GM18502 (cell line): Measurements from ENCODE around the gene ARHGAP33.

ENCODE experiments used
- ATAC-seq: cut with Tn5 transposase; IDR thresholded peaks from one replicate; pipeline ENCODE4 v1.9.1; 2021; ENCODE audit warnings: mild to moderate bottlenecking; ENCODE audit not compliant: unreplicated experiment, poor library complexity

The ARHGAP33 gene

DNA sequence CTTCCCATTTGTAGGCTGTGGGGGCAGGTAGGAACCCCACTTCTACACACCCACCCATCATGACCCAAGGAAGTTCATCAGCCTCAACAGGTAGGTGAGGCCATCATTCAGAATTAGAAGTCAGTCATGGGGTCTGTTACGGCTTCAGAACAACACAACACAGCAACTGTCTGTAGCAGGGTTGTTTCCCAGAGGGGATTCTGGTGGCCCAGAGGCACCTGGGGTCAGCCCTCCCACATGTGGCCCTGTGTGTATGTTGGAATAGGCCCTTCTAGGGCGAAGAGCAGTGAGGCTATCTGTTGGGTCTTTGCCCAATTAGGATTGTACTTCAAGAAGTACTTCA, 36.5 kb upstream of the ARHGAP33 start:
- ATAC-seq = no peak

DNA sequence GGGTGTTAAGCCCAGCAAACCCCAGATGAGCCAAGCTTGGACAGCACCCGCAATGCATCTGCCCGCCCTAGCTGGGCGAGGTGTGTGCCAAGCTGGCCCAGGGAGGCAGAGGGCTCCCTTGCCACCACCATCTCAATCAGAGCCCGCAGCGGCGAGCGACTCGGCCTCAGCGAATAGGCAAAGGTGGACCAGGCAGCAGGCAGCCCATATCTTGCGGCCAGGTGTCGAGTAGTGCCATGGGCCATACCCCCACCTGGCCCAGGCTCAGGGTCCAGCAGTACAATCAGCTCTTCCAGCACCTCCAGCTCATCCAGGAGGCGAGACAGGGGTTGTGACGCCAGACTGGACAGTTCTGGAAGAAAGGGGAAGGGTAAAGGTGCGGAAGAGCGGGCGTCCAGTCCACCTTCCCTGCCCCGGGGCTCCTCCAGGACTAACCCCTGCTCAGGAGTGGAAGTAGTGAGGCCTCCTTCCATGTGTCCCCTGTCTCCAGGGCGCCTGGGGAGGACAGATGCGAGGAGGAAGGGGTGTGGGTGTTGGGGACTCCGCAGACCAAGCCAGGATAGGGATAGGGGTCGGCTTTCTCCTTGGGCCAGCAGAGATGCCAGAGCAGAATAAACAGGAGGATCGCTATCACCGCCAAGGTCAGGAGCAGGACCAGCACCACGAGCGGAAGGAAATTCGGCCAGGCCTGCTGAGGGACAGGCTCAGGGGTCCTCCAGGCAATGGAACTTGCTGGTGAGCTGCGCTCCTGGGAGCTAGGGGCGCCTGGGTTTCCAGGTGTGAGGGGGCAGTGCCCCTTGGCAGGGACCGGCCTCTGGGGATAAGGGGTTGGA, 35.9 kb upstream of the ARHGAP33 start:
- ATAC-seq = no peak

DNA sequence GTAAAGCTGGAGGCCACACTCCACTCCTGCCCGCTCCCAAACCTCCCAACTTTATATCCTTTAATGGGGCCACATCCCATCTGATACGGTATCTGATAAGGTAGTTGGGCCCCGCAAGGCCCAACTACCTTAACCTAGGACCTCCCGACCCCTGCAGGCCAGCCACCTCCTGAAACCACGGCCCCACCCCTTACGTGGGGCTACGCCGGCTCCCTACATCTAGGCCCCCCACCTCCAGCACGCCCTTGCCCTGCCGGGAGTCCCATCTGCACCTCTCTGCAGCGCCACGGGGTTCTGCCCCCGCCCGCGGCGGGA, 35.3 kb upstream of the ARHGAP33 start:
- peak; percentile 16 for ATAC-seq

DNA sequence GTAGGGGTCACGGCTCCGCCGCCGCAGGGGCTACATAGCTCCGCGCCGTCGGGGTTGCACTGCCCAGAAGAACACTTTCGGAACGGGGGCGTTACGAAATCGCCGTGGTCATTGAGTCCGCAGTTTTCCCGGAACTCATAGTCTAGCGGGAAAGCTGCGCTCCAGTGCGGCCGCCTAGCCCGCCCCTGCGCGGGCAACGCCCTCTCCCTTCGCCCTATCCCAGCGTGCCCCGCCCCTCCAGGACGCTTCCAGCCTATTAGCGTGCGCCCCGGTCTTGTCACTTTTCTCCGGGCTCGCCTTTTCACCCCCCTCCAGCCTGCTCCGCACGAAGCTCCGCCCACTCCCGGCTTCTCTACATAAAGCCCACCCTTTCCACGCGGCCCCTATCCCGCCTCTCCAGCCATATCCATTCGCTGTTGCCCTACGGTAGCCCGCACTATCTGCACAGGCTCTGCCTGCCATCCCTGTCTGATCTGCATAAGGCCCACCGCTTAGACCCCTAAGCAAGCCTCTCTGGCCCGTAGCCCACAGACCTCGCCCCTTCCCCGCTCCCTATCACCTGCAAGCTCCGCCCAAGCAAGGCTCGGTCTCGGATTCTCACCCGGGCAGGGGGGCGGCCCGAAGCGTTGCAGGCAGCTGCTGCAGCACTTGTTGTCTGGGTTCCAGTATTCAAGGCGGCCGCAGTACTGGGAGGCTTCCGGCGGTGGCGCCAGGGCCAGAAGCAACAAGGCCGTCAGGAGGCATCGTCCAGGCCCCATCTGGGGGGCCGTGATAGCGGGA, 34.8 kb upstream of the ARHGAP33 start:
- peak; percentile 58 for ATAC-seq

DNA sequence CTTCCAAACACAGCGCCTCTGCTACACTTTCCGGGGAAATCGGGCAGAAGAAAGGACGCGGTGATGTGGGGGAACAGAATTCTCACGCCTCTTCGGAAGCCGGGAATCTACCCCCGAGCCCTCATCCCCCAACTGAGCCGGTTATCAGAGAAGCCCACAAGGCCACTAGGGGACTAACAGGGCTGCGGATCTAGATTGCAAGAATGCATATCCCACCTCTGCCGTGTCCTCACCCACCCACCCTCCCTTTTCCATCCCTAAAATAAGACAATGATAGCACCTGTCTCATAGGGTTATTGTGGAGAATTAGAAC, 34.2 kb upstream of the ARHGAP33 start:
- no peak for ATAC-seq

DNA sequence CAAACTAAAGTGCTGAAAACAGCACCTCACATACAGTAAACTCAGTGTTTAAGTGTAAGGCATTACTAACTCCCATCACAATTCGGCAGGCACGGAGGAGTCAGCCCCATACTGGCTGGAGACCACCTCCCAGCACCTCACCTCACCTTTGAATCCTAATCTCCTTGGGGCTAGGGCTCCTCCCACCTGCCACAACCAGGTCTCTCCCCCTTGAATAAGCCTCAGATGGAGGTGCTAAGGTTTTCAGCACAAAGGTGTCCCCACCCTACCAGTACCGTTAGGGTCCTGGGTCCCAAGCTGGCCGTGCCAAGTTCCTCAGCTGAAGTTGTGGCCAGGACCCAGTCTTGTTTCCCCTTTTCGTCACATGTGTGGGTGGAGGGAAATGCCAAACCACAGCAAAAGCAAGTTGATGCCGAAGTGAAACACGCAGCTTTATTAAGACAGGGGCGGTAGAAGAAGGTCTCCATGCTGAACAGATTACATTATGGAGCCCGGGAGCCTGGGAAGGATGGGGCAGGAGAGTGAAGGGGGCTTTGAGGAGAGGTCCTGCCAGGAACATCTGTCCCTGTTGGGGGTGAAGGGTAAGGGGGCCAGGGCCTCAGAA, 33.1 kb upstream of the ARHGAP33 start, which contains the start of gene IGFLR1:
IGFLR1 (minus strand) TSS at position 332 of the 604 bp plus-strand sequence. CDS start 1,272 bp downstream, outside the sequence.
- no peak for ATAC-seq

DNA sequence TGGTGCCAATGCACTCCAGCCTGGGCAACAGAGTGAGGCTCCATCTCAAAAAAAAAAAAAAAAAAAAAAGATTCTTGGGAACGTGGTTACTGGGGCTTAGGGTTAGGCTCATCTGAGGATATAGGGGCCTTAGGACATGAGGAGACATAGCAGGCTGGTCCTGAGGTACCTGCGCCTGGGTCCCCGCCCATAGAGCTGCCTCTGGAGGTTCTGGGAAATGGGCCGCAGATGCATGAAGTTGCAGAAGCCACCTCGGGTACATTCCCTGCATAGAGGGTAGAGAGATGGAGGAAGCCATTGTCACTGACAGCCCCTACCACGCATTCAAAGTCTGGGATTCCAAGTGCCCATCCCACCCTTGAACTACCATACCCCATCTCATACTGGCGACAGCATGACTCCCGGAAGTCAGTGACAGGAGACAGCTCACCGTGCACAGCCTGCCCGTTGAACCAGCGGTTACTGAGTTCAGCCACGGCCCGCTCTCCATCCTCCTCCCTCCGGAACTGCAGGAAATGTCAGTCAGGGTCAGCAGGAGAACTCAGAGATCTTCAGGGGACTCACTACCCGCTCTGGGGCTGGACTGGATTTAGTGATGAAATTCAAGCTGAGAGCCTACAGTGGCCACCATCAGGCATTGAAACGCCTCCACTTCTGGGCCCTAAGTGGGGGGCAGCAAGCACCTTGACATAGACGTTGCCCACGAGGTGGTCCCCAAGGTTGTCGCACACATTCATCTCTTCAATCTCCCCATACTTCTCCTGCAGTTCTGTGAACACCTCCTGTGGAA, 31.5 kb upstream of the ARHGAP33 start:
- ATAC-seq = no peak

DNA sequence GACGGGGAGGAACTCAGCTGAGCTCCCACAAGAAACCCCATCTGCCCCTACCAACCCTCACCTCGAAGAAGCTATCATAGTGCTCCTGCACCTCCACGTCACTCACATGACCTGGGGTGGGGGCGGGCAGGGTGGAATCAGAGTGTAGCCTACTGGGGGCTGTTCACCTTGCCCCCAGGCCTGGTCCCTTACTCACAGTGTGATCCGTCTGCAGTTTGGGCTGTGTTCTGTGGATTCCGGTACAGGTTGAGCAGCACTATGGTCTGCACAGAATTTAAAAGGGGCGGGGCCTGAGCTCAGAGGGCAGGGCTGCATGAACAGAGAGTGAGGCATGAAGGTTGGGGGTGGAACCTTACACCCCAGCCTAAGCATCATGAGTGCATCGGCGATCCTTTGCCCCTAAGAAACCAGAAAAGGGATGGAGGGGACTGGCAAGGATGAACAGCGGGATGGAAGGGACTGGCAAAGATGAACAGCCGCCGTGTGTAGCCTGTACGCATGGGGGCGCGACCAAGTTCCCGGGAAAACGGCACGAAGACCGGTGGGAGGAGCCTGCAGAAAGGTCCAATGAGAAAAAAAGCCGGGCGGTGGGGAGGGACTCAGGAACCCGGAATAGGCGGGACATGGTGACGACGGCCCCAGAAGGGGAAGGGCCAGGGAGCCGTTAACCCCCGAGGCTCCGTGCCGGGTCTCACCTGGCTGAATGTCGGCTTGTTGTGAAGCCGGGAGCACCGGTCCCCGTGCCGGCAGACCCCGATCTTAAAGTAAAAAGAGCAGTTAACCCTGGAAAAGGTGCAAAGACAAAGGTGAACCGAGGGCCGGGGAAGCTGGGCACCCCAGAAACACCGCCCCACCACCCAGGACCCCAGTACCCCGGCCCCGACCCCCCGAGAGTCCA, 30.7 kb upstream of the ARHGAP33 start:
- ATAC-seq = peak; percentile 40

DNA sequence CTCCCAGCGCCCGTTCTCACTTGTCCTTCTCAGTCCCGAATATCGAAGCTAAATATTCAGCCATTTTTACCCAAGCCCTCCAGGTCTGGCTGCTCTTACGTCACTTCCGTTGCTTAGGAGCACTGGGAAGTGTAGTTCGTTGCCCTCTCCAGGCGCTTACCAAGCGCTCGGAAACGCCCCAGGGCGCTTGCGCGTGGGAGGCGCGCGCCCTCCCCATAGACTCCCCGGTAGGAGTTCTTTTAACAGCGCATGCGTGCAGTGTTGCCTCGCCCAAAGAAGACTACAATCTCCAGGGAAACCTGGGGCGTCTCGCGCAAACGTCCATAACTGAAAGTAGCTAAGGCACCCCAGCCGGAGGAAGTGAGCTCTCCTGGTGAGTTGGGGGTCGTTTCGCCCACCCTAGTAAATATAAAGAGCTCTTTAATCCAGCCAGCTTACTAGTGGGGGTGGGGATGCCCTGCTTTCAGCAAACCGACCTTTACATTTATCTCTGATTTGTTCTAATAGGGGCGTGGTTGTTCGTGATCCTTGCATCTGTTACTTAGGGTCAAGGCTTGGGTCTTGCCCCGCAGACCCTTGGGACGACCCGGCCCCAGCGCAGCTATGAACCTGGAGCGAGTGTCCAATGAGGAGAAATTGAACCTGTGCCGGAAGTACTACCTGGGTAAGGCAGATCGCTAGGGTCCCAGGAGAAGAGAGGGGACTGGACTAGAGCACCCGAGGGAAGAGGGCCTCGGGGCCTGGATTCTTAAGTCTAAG, 29.9 kb upstream of the ARHGAP33 start, which contains the start of the genes PSENEN and U2AF1L4:
PSENEN (plus strand) TSS at position 324 of the 759 bp plus-strand sequence; CDS start at position 604, 280 bp downstream.
U2AF1L4 (minus strand) TSS at position 91 of the 759 bp plus-strand sequence; CDS start at position 64, 27 bp downstream.
- ATAC-seq = peak; percentile 47

DNA sequence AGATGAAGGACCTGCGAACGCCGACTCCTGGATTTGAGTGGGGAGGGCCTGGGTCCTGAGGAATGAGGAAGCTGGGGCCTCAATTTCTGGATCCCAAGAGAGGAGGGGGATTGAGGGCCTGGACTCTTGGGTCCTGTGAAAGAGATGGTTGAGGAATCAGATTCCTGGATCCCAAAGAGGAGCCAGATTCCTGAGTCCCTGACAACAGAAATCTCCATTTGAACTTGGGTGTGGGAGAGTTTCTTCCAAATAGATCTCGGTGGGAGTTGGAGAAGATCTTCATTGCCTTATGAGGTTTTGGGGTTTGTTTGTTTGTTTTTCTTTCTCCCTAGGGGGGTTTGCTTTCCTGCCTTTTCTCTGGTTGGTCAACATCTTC, 29.3 kb upstream of the ARHGAP33 start:
- ATAC-seq = no peak

DNA sequence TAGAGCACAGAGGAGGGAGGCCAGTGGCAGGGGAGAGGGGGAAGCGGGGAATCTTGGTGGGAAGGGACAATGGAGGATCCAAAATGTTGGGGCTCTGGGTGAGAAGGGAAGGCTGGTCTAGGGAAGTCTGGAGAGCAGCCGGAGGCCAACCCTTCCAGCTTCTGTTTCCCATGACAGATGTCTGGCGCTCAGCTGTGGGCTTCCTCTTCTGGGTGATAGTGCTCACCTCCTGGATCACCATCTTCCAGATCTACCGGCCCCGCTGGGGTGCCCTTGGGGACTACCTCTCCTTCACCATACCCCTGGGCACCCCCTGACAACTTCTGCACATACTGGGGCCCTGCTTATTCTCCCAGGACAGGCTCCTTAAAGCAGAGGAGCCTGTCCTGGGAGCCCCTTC, 28.8 kb upstream of the ARHGAP33 start:
- no peak for ATAC-seq

DNA sequence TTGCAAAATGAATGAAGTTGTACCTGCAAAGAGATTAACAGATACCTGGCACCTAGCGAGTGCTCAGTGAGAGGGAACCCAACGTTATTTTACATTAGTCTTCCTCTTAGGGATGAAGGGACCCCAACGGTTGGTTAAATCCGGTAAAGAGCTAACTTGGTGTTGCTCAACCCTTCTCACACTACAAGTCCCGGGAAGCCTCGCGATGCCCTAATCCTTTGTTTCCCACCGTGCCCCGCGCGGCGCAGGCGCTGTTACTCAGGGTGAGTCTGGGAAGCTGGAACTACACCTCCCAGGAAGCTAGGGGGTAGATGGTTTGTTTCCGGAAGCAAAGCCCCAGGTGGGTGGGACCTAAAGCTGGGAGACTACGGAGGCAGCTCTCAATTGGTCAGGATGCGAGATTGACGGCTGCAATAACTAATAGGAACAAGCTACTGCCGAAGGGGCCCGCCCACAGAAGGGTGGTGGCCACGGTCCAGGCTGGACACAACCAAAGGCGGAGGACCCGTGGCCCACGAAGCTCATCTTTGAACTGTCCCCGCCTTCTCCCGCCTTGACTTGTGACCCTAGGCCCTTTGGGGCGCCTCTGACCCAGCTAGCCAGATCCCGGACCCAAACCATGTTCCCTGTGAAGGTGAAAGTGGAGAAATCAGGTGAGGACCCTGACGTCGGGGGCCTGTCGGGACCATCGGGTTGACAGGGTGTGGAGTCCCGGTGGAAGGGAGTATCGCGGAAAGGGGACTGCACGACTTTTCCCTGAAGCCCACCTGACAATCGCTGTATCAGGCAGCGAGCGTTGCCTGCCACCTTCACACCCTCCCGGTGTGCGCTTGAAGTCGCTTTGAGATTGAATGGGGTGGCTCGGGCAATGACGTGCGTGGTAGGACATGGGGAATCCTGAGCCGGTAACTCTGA, 27.0 kb upstream of the ARHGAP33 start, which contains the start of gene LIN37:
LIN37 (plus strand) TSS at position 471 of the 915 bp plus-strand sequence; CDS start at position 620, 149 bp downstream.
- ATAC-seq = peak; percentile 70

DNA sequence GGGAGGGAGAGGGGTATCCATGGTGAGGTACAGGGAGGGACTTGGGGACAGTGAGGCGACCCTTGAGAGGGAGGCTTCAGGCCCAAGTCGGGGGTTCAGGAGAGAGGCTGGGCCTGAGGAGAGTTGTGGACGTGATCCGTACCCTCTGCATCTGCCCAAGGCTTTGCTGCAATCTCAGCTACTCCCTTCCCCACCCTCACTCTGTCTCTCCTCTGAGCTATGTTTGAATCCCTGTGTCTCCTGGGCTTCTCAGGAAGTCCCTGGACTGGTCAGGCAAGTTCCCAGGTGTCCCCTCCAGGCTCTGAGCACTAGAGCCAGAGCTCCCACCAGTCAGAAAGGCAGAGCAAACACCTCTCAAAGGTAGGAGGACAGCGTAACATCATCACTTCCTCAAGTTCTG, 25.2 kb upstream of the ARHGAP33 start:
- ATAC-seq = no peak

DNA sequence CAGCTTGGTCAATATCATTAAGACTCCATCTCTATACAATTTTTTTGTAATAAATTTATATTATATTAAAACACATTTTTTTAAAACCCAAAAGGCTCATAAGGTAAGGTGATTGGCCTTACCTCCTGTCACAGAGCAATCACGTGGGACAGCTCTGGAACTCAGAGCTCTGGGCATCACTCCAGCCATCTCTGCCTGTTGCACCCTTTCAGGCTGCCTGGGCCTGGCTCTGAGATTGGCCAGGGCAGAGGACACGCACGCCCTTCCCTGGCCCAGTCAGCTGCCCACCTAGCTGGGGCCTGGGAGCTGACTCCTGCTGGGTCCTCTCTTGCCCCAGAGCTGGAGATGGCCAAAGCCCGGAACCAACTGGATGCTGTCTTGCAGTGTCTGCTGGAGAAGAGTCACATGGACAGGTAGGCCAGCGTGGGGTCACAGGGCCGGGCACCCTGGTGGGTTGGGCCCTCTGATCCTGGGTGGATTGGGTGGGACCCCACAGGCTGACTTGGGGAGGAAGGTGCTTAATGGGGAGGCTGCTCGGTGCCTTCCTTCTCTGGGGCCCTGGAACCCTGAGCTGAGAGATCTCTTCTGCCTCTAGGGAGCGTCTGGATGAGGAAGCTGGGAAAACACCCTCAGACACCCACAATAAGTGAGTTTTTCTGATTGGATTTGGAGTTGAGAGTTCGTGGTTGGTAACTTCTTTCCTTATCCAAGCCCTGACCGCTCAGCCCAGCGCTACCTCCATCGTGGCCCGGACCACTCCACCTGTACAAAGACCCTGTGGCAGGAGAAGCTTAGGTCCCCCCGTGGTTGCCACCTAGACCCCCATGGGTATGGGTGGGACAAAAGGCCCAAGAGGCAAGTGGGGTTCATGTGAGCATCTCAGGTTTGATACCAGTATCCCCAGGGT, 23.3 kb upstream of the ARHGAP33 start:
- ATAC-seq = no peak

DNA sequence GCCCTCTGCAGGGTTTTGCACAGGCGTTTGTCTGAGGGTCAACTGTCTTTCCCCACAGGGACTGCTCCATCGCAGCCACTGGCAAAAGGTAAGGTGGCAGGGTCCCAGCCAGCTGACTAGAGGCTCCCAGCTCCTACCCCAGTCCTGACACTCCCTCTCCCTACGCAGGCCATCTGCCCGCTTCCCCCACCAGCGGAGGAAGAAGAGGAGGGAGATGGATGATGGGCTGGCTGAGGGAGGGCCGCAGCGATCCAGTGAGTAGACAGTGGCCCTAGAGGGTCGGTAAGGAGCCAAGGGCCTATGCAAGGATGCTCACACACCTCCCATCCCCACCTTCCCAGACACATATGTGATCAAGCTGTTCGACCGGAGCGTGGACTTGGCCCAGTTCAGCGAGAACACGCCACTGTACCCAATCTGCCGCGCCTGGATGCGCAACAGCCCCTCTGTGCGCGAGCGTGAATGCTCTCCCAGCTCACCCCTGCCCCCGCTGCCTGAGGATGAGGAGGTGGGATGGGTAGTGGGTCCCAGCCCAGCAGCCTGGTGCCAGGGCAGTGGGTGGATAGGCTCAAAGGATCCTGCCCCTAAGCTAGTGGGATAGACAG, 22.5 kb upstream of the ARHGAP33 start:
- ATAC-seq = no peak
